ENCODE data around the gene SURF6.

DNA sequence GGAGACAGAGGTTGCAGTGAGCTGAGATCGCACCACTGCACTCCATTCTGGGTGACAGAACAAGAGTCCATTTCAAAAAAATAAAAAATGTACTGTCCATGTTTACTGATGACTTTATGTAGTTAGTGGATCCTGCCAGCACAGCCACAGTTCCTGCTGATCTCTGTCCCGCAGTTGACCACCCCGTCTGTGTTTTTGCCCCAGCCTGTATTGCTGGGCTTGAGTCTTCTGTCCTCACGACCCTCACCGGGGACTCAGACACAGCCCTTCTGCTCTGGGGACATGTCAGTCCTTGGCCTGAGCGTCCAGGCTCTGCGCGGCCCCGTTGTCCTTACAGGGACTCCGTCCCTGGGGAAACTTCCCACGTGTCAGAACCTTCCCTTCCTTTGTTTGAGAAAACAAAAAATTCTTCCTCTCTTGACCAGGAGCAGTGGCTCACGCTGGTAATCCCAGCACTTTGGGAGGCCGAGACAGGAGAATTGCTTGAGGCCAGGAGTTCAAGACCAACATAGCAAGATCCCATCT, 14.5 kb downstream of the SURF6 start:
- TF ChIP-seq EZH2 (IDR thresholded peaks at IDR 0.05) (no peak), POLR2AphosphoS5 (IDR thresholded peaks at IDR 0.05; ENCODE audit: borderline replicate concordance, low read depth, low read length) (no peak)
